ENCODE measurements around the gene EIF2B4. TPM values are rescaled to one million over a fixed set of nuclear protein-coding genes. Genes with fewer than 3 reads are reported as not detected.

Gene EIF2B4
- total and polyA plus RNA-seq, 2 donors (not counting 1 experiment from before 2014, with no cell fraction given), result 28.6 to 29.8 TPM

DNA sequence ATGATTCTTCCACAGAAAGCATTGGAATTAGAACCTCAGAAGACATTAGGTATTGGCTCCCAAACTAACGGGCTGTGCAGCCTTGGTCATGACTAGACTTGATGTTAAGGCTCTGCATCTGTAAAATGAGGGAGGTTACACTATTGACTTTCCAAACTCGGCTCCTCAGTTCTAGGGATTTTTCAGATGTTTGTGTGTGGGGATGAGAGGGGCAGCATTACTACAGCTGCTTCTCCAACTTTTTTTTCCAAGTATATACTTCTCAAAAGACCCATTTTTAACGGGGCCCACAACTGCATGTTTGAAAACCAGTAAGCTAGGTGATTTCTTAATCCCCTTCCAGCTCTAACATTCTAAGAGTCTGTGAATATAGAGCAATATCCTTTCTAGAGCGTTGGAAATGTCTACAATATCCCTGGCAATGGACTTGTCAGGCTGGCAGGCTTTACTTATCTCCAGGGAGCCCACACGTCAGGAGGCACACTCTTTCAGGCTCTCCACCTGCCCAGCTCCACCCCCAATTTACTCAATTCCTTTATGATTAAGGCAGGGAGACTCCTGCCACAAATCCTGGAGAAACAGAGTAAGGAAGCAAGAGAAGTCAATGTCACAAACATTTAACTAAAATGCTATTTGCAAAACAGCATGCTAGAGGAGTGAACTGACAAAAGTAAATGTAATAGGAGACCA lies 46.4 kb downstream of the EIF2B4 start:
- H3K9ac ChIP-seq (ENCODE audit: insufficient read depth, low read length), result peak overlapping the region; percentile 82
- H3K9me3 ChIP-seq (ENCODE audit: control insufficient read depth, insufficient read depth, low read depth, low read length), result no peaks in the 10 kb centered on the region
- peak overlapping the region; percentile 99 for H3K4me2 ChIP-seq (ENCODE audit: extremely low read depth, insufficient read depth, low read length)
- TF ChIP-seq CTCF (conservative IDR thresholded peaks at IDR 0.05 in 1 of 2, IDR thresholded peaks at IDR 0.05 in 1 of 2; ENCODE audit: low read depth in 1 of 2, low read length in 2 of 2) (no peak), EZH2 (IDR thresholded peaks at IDR 0.05; ENCODE audit: low read length, missing control alignments) (no peak)
- H3K27ac ChIP-seq (ENCODE audit: insufficient read depth, low read length), result peak overlapping the region; percentile 93
- H3K27me3 ChIP-seq (ENCODE audit: control insufficient read depth, insufficient read depth, low read length), result no peaks in the 10 kb centered on the region
- peaks cover 15% of the 10 kb centered on the region for H3K4me1 ChIP-seq (ENCODE audit: control insufficient read depth, extremely low read depth, insufficient read depth, low read length)
- H4K20me1 ChIP-seq (ENCODE audit: control insufficient read depth, extremely low read depth, insufficient read depth, low read length), result no peaks in the 10 kb centered on the region
- peaks cover 9% of the 10 kb centered on the region for H3K36me3 ChIP-seq (ENCODE audit: control insufficient read depth, insufficient read depth, low read length)
- DNase-seq (ENCODE audit: low read depth in 2 of 2), result no peak
- peak overlapping the region; percentile 48 to 99 (median 84) for H3K4me3 ChIP-seq (replicated peaks in 1 of 4; ENCODE audit: control extremely low read depth in 1 of 4, insufficient read depth in 1 of 4, low read depth in 3 of 4, low read length in 4 of 4)
- peak overlapping the region; percentile 11 for H2AFZ ChIP-seq (ENCODE audit: low read length)
- H3K79me2 ChIP-seq (ENCODE audit: control insufficient read depth, insufficient read depth, low read length), result peaks cover 8% of the 10 kb centered on the region

DNA sequence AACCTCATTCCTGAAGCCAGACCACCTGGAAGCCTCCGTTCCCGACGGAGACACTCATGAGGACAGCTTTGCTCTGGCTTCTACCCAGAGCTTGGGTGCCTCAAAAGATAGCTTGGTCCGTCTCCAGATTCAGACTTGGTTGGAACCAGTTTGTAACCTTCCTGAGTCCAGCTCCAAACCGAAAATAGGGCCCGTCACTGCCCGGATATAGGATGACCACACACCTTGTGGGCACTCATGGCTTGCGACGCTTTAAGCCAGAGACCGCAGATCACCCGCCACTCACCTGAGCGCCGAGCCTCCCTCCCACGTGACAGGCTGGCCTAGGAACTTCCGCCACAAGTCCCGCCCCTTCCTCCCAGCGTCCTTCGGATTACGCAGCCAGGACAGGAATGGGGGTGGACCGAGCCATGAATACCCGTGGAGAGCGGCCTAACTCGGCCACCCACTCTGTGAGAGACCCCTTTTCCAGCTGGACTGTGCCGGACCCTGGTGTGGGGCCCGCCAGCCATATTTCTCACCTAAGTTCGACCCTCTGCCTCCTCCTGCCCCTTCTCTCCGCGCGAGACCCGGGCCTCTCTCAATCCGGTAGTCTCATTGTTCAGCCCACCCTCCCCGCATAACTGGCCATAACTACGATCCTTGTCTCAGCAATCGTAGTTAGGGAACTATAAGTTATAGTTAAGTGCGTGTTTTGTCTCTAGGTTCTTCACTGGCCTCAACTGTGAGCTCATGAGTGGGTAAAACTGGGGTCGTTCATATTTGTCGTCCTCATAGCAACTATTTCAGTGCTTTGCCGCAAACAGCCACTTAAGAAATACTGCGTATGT lies 47.2 kb downstream of the EIF2B4 start, which contains the start of gene MPV17:
Gene MPV17, minus strand, starts transcription at position 332 of the 830 bp plus-strand sequence. CDS start 580 bp downstream, outside the sequence.
- H3K4me1 ChIP-seq (ENCODE audit: control insufficient read depth, extremely low read depth, insufficient read depth, low read length), result peaks cover 15% of the 10 kb centered on the region
- DNase-seq (ENCODE audit: low read depth in 2 of 2), result peak; percentile 90 to 93
- peak within 1 kb of the TSS; percentile 30 for H2AFZ ChIP-seq (ENCODE audit: low read length)
- peaks cover 8% of the 10 kb centered on the region for H3K79me2 ChIP-seq (ENCODE audit: control insufficient read depth, insufficient read depth, low read length)
- H3K4me3 ChIP-seq (replicated peaks in 1 of 4; ENCODE audit: control extremely low read depth in 1 of 4, insufficient read depth in 1 of 4, low read depth in 3 of 4, low read length in 4 of 4), result peak within 1 kb of the TSS; percentile 48 to 99 (median 84)
- TF ChIP-seq EZH2 (IDR thresholded peaks at IDR 0.05; ENCODE audit: low read length, missing control alignments) (no peak), CTCF (conservative IDR thresholded peaks at IDR 0.05 in 1 of 2, IDR thresholded peaks at IDR 0.05 in 1 of 2; ENCODE audit: low read depth in 1 of 2, low read length in 2 of 2) (no peak)
- H3K9me3 ChIP-seq (ENCODE audit: control insufficient read depth, insufficient read depth, low read depth, low read length), result no peaks in the 10 kb centered on the region
- peak within 1 kb of the TSS; percentile 82 for H3K9ac ChIP-seq (ENCODE audit: insufficient read depth, low read length)
- no peaks in the 10 kb centered on the region for H3K27me3 ChIP-seq (ENCODE audit: control insufficient read depth, insufficient read depth, low read length)
- peak within 1 kb of the TSS; percentile 93 for H3K27ac ChIP-seq (ENCODE audit: insufficient read depth, low read length)
- H3K36me3 ChIP-seq (ENCODE audit: control insufficient read depth, insufficient read depth, low read length), result peaks cover 7% of the 10 kb centered on the region
- peak within 1 kb of the TSS; percentile 99 for H3K4me2 ChIP-seq (ENCODE audit: extremely low read depth, insufficient read depth, low read length)
- no peaks in the 10 kb centered on the region for H4K20me1 ChIP-seq (ENCODE audit: control insufficient read depth, extremely low read depth, insufficient read depth, low read length)

DNA sequence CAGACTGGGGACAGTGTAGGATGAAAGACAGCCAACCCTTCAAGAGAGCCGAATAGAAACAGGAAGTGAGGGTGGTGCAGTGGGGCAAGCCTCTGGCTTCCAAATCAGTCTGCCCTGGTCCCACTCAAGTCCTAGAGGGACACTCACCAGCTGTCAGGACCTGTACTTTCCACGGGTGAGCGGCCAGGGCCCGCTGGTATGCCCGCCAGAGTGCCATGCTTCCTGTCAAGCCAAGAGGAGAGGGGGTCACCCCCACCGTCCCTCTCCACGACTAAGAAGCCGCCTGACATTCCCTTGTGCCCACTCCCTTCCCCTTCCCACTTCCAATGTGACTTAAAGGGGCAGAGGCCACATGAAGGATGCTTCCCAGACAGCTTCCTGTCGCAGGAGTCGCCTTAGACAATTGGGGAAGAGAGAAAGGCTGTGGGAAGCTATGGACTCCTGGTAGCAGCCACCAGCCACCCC lies 47.8 kb downstream of the EIF2B4 start:
- H3K4me2 ChIP-seq (ENCODE audit: extremely low read depth, insufficient read depth, low read length), result peak overlapping the region; percentile 99
- peaks cover 5% of the 10 kb centered on the region for H3K36me3 ChIP-seq (ENCODE audit: control insufficient read depth, insufficient read depth, low read length)
- DNase-seq (ENCODE audit: low read depth in 2 of 2), result peak in 1 of 2 donors; percentile 17
- peaks cover 15% of the 10 kb centered on the region for H3K4me1 ChIP-seq (ENCODE audit: control insufficient read depth, extremely low read depth, insufficient read depth, low read length)
- no peaks in the 10 kb centered on the region for H3K27me3 ChIP-seq (ENCODE audit: control insufficient read depth, insufficient read depth, low read length)
- TF ChIP-seq CTCF (conservative IDR thresholded peaks at IDR 0.05 in 1 of 2, IDR thresholded peaks at IDR 0.05 in 1 of 2; ENCODE audit: low read depth in 1 of 2, low read length in 2 of 2) (no peak), EZH2 (IDR thresholded peaks at IDR 0.05; ENCODE audit: low read length, missing control alignments) (no peak)
- H3K9ac ChIP-seq (ENCODE audit: insufficient read depth, low read length), result peak overlapping the region; percentile 82
- H3K4me3 ChIP-seq (replicated peaks in 1 of 4; ENCODE audit: control extremely low read depth in 1 of 4, insufficient read depth in 1 of 4, low read depth in 3 of 4, low read length in 4 of 4), result peak overlapping the region; percentile 48 to 99 (median 84)
- H3K9me3 ChIP-seq (ENCODE audit: control insufficient read depth, insufficient read depth, low read depth, low read length), result no peaks in the 10 kb centered on the region
- no peaks in the 10 kb centered on the region for H4K20me1 ChIP-seq (ENCODE audit: control insufficient read depth, extremely low read depth, insufficient read depth, low read length)
- peak overlapping the region; percentile 93 for H3K27ac ChIP-seq (ENCODE audit: insufficient read depth, low read length)
- H3K79me2 ChIP-seq (ENCODE audit: control insufficient read depth, insufficient read depth, low read length), result peaks cover 8% of the 10 kb centered on the region
- H2AFZ ChIP-seq (ENCODE audit: low read length), result peak overlapping the region; percentile 30

Measured in fibroblast of lung (primary cell).